Right hindlimb (tissue), 1 donor: ENCODE data around the gene KIF2C.
"Not testable (repeated sequence)": the region's sequence is repeated elsewhere in the genome, so short reads cannot be mapped to it uniquely, and the experiment has no call there.

Source experiments
- DNase-seq: peaks from one replicate; pipeline ENCODE4 v3.0.0-alpha.2; 2018

Gene KIF2C

DNA sequence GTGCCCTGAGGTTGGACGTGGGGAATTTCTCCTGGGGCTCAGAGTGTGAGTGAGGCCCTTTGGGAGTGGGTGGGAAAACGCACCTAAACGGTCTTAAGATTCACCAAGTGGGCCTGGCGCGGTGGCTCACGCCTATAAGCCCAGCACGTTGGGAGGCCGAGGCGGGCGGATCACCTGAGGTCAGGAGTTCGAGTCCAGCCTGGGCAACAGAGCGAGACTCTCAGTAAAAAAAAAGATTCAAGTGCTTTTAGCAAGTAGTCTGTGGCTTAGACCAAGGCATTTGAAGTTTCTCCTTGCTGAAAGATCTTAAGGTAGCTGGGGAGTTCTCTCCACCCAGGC is 37.1 kb downstream of the KIF2C start:
- no peak for DNase-seq

DNA sequence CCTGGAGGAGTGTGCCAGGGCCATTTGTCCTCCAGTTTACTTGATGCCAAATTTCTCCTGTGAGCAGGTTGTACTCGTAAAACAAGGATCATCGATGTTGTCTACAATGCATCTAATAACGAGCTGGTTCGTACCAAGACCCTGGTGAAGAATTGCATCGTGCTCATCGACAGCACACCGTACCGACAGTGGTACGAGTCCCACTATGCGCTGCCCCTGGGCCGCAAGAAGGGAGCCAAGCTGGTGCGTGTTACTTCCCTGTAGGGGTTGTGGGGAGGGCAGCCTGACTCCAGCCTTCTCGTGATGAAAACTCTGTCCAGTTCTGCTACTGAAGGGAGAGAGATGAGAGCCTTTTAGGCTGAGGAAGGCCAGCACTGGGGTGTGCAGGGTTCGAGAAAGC is 37.9 kb downstream of the KIF2C start:
- DNase-seq: no peak

DNA sequence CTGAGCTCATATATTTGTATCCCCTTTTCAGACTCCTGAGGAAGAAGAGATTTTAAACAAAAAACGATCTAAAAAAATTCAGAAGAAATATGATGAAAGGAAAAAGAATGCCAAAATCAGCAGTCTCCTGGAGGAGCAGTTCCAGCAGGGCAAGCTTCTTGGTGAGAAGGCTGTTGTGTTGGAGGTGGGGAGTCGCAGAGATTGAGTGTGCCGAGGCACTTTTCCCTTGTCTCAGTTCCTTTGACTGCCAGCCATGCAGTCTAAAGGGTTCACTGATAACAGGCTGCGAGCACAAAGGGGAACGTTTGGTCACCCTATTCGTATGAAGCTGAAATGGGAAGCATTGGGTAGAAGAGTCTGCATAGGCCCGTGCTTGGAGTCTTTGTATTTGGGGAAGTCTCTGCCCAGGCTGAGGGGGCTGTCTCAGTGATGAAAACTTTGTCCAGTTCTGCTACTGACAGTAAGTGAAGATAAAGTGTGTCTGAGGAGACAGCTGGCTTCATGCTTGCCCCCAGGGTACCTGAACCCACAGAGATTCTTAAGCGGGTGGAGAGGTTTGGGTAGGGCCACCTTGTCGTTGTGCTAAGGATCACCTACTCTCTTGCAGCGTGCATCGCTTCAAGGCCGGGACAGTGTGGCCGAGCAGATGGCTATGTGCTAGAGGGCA is 38.5 kb downstream of the KIF2C start:
- DNase-seq: no peak

DNA sequence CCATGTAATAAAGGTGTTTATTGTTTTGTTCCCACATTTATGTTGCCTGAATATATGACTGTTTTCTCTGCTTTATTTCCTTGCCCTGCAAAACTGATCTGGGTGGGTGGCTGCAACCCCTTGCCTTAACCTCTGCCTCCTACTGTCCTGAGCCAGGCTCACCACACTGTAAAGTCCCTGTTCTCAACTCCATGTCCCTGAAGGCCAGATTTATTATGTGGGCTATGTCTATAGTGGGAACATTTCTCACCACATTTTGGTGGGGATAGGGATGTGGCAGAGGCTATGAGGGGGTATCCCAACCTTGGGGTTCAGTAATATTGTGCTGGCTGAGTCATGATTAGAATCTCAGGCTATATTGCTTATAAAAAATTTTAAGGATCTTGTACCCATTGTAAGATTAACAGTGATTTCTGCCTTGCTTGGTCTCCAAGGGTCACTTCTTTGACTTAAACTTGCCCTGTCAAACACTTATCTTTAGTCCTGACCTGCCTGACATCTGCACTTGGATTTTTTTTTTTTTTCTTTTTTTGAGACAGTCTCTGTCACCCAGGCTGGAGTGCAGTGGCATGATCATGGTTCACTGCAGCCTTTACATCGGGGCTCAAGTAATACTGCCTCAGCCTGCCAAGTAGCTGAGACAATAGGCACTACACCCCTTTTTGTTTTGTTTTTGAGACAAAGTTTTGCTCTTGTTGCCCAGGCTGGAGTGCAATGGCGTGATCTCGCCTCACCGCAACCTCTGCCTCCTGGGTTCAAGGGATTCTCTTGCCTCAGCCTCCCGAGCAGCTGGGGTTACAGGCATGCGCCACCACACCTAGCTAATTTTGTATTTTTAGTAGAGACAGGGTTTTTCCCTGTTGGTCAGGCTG is 39.3 kb downstream of the KIF2C start:
- no peak for DNase-seq

GRCh38 chr1:44780583-44781121 is 41.0 kb downstream of the KIF2C start:
- DNase-seq: no peak

- peak; percentile 27 for DNase-seq
These were observed 44.1 kb downstream of the KIF2C start for GRCh38 chr1:44783697-44784093.

- peak; percentile 67 for DNase-seq
These were observed 44.7 kb downstream of the KIF2C start for GRCh38 chr1:44784094-44785028.

- peak; percentile 44 for DNase-seq
These were observed 45.4 kb downstream of the KIF2C start for GRCh38 chr1:44785029-44785380.

DNA sequence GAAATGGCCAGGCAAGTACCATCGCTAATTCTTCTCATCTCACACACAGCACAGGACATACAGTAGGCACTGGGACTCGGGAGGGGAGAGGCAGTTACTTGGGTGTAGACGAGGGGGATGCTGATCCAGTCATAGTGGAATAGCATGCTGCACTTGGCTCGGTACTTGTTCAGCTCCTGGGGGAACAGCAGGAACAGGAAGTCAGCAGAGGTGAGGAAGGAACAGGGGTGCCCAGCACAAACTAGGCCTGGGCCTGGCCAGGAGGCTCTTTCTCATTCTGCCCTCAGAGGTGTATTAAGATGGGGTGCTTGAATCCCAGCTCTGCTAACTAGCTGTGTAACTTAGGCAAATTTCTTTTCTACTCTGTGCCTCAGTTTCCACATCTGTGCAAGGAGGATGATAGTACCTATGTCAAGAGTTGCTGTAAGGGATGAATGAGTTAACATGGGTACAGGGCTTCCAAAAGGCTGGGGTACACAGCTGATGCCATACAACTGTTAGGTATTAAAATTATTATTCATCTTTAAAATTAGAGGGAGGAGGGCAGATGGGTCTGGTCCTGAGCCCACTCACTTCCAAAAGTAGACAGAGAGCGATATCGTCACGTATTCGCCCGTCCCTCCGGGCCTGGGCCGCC is 46.0 kb downstream of the KIF2C start:
- DNase-seq: no peak

DNA sequence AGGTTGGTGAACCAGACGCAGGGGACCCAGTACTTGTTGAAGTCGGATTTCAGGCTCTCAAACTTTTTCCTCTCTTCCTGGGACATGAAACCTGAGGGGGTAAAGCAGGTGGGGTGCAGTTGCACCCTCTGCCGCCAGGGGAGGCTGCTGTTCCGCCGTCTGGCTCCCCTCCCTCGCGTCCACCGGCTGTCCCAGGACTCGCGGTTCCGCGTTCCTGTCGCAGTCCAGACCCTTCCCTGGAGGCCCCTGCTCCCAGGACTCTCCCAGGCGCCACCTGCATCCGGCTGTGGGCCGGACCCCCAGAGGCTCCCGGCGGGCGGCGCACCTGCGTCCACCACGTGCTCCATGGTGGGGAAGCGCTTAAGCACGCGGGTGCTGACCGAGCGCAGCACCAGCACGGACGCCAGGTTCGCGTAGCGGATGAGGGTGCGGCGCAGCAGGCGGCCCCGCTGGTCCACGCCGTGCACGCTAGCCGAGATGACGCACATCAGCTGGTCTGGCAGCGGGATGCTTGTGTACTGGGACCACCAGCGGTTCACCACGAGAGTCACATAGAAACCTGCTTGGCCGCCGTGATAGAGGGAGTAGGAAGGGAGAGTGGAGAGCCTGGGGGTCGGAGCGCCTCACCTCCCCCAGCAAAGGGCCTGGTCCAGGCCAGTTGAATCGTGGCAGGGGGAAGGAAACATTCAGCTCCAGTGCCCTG is 46.7 kb downstream of the KIF2C start:
- DNase-seq: peak; percentile 81

DNA sequence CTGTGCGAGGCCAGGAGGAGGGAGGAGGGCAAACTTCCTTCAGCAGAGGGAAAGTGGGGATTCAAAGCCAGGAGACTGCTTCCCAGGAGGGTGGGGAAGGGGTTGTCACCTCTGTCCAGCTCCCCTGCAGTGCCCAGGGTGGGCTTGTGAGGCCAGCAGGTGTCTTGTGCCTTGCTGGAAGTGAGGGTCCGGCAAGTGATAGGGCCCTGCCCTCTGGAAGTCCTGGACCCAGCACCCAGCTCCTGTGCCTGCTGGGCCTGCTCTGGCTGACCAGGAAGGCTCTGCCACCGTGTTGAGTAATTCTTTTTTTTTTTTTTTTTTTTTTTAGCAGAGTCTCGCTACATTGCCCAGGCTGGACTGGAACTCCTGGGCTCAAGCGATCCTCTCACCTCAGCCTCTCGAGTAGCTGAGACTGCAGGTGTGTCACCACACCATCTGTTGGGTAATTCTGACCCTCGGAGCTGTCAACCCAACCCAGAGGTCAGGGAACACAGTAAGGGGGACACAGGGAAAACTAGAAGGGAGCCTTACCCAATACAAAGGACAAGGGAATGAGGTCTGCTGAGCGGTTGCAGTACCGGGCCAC is 47.3 kb downstream of the KIF2C start:
- DNase-seq: no peak

- no peak for DNase-seq
These were observed 47.9 kb downstream of the KIF2C start for GRCh38 chr1:44787506-44787905.

GRCh38 chr1:44788120-44788860 is 48.7 kb downstream of the KIF2C start, which contains the start of gene BEST4:
Gene BEST4, minus strand, starts transcription at chr1:44788170. Its CDS starts 465 bp downstream, at chr1:44787705.
- no peak for DNase-seq

DNA sequence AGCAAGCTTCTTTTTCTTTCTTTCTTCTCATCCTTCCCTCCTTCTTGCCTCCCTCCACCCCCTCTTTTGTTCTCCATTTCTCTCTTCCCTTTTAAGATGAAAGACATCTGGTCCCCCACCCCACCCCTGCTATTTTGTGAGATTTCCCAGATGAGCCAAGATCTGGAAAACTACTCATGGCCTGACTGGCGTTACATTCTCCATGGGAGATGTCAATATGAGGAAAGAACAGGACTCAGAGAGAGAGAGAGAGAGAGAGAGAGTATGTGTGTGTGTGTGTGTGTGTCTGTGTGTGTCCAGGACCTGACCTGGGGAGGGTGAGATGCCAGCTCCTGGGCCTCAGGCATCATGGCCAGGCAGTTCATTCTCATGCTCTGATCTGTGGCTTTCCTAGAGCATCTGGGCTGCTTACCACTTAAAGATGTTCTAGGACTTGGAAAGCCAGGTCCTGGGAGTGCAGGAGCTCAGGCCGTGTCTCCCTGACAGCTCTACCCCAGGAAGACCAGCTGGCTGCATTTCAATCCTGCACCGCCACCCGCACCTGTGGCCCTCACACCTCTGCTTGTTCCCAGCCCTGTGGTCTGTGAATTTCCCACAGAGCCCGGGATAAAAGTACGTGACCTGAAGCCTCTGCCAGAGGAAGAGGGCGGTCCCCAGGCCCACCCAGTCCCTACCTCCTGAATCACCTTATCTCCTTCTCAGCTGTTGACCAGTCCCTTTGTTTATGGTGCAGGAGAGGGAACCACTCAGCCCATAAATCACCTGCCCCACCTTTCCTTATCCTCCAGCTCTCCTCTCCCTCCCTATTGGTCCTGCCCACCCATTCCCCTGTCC is 51.5 kb downstream of the KIF2C start:
- DNase-seq: no peak

DNA sequence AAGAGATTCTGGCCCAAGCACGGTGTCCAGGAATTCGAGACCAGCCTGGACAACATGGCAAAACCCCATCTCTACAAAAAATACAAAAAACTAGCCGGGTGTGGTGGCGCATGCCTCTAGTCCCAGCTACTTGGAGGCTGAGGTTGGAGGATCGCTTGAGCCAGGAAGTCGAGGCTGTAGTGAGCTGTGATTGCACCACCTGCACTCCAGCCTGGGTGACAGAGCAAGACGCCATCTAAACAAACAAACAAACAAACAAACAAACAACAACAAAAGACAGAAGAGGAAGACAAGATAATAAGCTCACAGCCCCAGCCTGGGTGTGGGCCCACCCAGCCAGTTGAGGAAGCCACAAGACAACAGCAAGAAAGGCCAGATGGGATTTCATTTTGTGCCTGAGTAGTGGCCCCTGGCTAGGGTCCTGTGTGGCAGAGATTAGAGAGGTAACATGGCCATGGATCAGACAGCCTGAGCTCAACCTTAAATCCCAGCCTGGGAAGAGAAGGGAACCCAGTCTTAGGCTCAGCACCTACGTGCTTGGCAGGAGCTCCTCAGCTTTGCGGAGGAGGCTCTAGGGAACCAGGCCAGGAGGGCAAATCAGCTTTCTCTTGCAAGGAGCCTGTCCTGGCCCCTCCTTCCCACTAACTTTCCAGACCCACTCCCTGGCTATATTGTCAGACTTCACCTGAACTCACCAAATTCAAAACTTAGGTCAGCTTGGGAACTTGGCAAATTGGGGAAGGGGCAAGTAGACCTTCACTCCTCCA is 53.3 kb downstream of the KIF2C start:
- no peak for DNase-seq

- not testable (repeated sequence) for DNase-seq
These were observed 58.2 kb downstream of the KIF2C start for GRCh38 chr1:44797886-44798285.

DNA sequence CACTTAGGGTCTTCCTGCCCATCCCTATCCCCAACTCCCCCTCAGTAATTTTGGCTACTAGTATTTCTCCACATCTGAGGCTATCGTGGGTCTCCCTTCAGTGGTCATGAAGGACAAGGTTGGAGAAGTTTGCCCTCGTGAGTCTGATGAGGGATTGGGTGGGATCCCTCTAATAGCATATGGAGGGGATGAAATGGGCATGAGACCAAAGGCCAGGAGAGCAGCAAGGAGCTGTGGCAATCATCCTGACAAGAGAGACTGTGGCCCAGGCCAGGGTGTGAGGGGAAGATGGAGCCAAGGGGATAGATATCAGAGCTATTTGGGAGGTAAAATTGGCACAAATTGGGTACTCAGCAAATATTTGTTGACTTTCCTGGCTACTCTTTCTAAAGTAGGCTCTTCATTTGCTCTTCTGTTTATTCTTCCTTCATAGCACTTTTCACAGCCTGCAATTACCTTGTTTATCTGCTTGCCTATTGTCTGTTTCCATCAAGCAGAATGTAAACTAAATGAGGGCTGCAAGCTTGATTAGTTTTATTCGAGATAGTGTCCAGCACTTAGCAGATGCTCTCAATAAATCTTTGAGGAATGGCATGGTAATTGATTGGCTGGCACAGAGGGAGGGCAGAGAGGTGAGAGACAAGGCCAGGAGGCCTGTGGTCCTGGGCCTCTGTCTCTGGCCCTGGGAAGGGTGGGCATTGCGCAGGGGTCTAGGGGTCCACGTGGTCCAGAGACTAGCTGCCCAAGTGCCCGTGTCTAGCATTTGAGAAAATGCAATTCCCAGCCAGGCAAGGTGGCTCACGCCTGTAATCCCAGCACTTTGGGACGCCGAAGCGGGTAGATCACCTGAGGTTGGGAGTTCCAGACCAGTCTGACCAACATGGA is 59.1 kb downstream of the KIF2C start:
- no peak for DNase-seq
